Thoracic aorta (tissue), 2 donors: ENCODE measurements around the gene HDGFL2. TPM values are rescaled to one million over a fixed set of nuclear protein-coding genes. Genes with fewer than 3 reads are reported as not detected.

ENCODE experiments used
- ATAC-seq: fragments of 150-250 bp; one replicate; pipeline ENCODE4 v1.8.0; 2017; ENCODE audit warnings: low read depth; ENCODE audit not compliant: insufficient number of reproducible peaks, low FRiP score
- DNase-seq: peaks from one replicate; pipeline ENCODE4 v3.0.0-alpha.2; 2020; ENCODE audit warnings: low spot score
- H3K27ac ChIP-seq, 2 donors: fragments of 200-600 bp; sonication (generic); 1 replicate in 1 of 2; 2 replicates in 1 of 2; pipeline ENCODE4 v1.5.1; 2016; ENCODE audit warnings: mild to moderate bottlenecking in 2 of 2, moderate library complexity in 2 of 2
- H3K27me3 ChIP-seq: fragments of 200-600 bp; sonication (generic); replicated peaks from 2 replicates; pipeline ENCODE4 v1.6.0; 2016; ENCODE audit warnings: mild to moderate bottlenecking; ENCODE audit not compliant: insufficient read depth
- H3K36me3 ChIP-seq: fragments of 200-600 bp; sonication (generic); one replicate; pipeline ENCODE4 v1.5.1; 2016
- H3K4me1 ChIP-seq, 2 donors: fragments of 200-600 bp; sonication (generic); 1 replicate in 1 of 2; 2 replicates in 1 of 2; pipeline versions ENCODE4 v1.5.1 to v1.6.0; 2016; ENCODE audit warnings: low read depth in 2 of 2, mild to moderate bottlenecking in 1 of 2; ENCODE audit not compliant: control insufficient read depth in 1 of 2
- H3K4me3 ChIP-seq: fragments of 200-600 bp; sonication (generic); 2 replicates; pipeline ENCODE4 v1.5.1; 2016; ENCODE audit warnings: mild to moderate bottlenecking
- H3K9me3 ChIP-seq: fragments of 200-600 bp; sonication (generic); 2 replicates; pipeline ENCODE4 v1.5.1; 2016
- CTCF ChIP-seq: fragments of 200-600 bp; sonication (generic); IDR thresholded peaks from one replicate; pipeline ENCODE4 v1.5.1; 2019; ENCODE audit warnings: antibody characterized with exemption
- total RNA-seq, 2 donors: library from RNA; depleted of rRNA; stranded (reverse); fragments of >200 nt; gene quantifications; one replicate each; pipeline versions ENCODE4 v1.1.0 to v1.2.3, GENCODE V29; 2016

HDGFL2 gene
- total RNA-seq, 2 donors from 2014 or later = 22.7 to 40.3 TPM

- Histone ChIP-seq H3K36me3 (no peaks in the 10 kb centered on the region), H3K4me1 (no peaks in the 10 kb centered on the region), H3K27me3 (no peaks in the 10 kb centered on the region), H3K9me3 (no peaks in the 10 kb centered on the region), H3K27ac (no peak overlapping the region), H3K4me3 (no peak overlapping the region)
- no peak for ATAC-seq
- TF ChIP-seq CTCF = no peak
- no peak for DNase-seq
Observed at GRCh38 chr19:4434391-4434790, 37.7 kb upstream of the HDGFL2 start.

GRCh38 chr19:4436231-4436630, 35.9 kb upstream of the HDGFL2 start:
- H3K36me3 ChIP-seq = no peaks in the 10 kb centered on the region
- H3K27me3 ChIP-seq = no peaks in the 10 kb centered on the region
- no peak for ATAC-seq
- no peaks in the 10 kb centered on the region for H3K4me1 ChIP-seq
- no peak overlapping the region for H3K4me3 ChIP-seq
- no peak for TF ChIP-seq CTCF
- no peaks in the 10 kb centered on the region for H3K9me3 ChIP-seq
- no peak overlapping the region for H3K27ac ChIP-seq
- DNase-seq = no peak

- DNase-seq (no peak), ATAC-seq (no peak)
- Histone ChIP-seq H3K4me1 (no peaks in the 10 kb centered on the region), H3K4me3 (no peak overlapping the region), H3K27me3 (no peaks in the 10 kb centered on the region), H3K27ac (no peak overlapping the region), H3K36me3 (no peaks in the 10 kb centered on the region), H3K9me3 (no peaks in the 10 kb centered on the region)
- TF ChIP-seq CTCF = no peak
Observed at GRCh38 chr19:4437103-4437502, 35.0 kb upstream of the HDGFL2 start.

GRCh38 chr19:4439243-4439642, 32.9 kb upstream of the HDGFL2 start:
- Histone ChIP-seq H3K4me3 (no peak overlapping the region), H3K36me3 (no peaks in the 10 kb centered on the region), H3K27me3 (no peaks in the 10 kb centered on the region), H3K27ac (no peak overlapping the region), H3K9me3 (no peaks in the 10 kb centered on the region), H3K4me1 (no peaks in the 10 kb centered on the region)
- no peak for ATAC-seq
- no peak for DNase-seq
- TF ChIP-seq CTCF = no peak

- no peak for DNase-seq
- Histone ChIP-seq H3K27me3 (no peaks in the 10 kb centered on the region), H3K4me1 (no peaks in the 10 kb centered on the region), H3K4me3 (no peak overlapping the region), H3K9me3 (no peaks in the 10 kb centered on the region), H3K27ac (no peak overlapping the region), H3K36me3 (peaks cover 27% of the 10 kb centered on the region)
- no peak for ATAC-seq
- no peak for TF ChIP-seq CTCF
Observed at GRCh38 chr19:4441994-4442818, 29.9 kb upstream of the HDGFL2 start.
